ENCODE results near the gene NRXN3. TPM values are rescaled to one million over a fixed set of nuclear protein-coding genes. Genes with fewer than 3 reads are reported as not detected.

NRXN3 gene
- total RNA-seq, 2 donors from 2014 or later = 1.3 to 2.3 TPM

DNA sequence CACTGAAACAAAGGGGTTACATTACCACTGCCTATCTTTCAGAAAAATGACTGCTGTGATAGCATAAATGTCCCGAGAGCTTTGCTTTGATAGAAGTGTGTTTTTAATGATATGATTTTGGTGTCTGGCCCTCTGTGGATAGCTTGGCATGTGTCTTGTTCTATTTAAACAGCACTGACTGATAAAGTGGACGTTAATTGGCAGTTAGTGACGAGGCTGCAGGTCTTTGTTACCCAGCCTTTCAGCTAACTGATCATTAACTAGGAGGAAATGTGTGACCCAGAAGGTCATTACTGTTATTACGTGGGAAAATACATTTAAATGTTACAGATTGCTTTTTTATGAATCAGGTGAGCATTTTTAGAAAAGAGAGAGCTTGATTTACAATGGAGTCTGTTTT is 1612.9 kb downstream of the NRXN3 start:
- ATAC-seq (peak; percentile 38), DNase-seq (peak in 1 of 4 donors; percentile 5)
- intact Hi-C loops (cut with DNase I) = no loop called here
- Histone ChIP-seq H3K27me3 (no peaks in the 10 kb centered on the region), H3K27ac (no peak overlapping the region), H3K4me3 (no peak overlapping the region), H3K4me1 (peaks cover 10% of the 10 kb centered on the region), H3K36me3 (replicated peaks in 1 of 2; ENCODE audit: insufficient read depth in 1 of 2, low read depth in 2 of 2) (no peaks in the 10 kb centered on the region), H3K9me3 (no peaks in the 10 kb centered on the region)
- TF ChIP-seq POLR2A (IDR thresholded peaks at IDR 0.05) = no peak
- TF ChIP-seq, protein P1, sequence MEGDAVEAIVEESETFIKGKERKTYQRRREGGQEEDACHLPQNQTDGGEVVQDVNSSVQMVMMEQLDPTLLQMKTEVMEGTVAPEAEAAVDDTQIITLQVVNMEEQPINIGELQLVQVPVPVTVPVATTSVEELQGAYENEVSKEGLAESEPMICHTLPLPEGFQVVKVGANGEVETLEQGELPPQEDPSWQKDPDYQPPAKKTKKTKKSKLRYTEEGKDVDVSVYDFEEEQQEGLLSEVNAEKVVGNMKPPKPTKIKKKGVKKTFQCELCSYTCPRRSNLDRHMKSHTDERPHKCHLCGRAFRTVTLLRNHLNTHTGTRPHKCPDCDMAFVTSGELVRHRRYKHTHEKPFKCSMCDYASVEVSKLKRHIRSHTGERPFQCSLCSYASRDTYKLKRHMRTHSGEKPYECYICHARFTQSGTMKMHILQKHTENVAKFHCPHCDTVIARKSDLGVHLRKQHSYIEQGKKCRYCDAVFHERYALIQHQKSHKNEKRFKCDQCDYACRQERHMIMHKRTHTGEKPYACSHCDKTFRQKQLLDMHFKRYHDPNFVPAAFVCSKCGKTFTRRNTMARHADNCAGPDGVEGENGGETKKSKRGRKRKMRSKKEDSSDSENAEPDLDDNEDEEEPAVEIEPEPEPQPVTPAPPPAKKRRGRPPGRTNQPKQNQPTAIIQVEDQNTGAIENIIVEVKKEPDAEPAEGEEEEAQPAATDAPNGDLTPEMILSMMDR (IDR thresholded peaks at IDR 0.05) = no peak
- 21 to 24% methylated on average over 4 of the region's 4 CpGs for WGBS, 2 donors

DNA sequence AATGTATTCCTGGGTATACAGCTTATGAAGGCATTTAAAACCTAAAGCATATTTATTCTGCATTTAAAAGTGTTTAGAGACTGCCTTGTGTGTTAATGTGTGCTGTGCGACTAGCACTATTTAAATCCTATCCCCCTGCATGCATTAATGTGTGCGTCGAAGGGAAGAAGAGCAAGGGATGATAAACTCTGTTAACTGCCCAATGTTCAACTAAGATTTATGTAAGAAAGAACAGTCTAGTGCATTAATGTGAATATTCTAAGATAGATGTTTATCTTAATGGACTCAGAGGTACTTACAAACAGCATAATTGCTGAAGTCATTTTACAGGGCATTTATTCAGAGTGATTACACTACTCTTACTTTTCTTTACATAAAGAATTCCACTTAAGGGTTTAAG is 1616.3 kb downstream of the NRXN3 start:
- no peak for TF ChIP-seq POLR2A (IDR thresholded peaks at IDR 0.05)
- TF ChIP-seq, protein P1 (IDR thresholded peaks at IDR 0.05) = no peak
- H3K36me3 ChIP-seq (replicated peaks in 1 of 2; ENCODE audit: insufficient read depth in 1 of 2, low read depth in 2 of 2) = no peaks in the 10 kb centered on the region
- H3K4me1 ChIP-seq = peaks cover 10% of the 10 kb centered on the region
- H3K27me3 ChIP-seq = no peaks in the 10 kb centered on the region
- no peak overlapping the region for H3K27ac ChIP-seq
- H3K4me3 ChIP-seq = no peak overlapping the region
- ATAC-seq = no peak
- DNase-seq = no peak
- intact Hi-C loops (cut with DNase I) = no loop called here
- H3K9me3 ChIP-seq = no peaks in the 10 kb centered on the region
- 84 to 88% methylated on average over 3 of the region's 3 CpGs for WGBS, 2 donors

DNA sequence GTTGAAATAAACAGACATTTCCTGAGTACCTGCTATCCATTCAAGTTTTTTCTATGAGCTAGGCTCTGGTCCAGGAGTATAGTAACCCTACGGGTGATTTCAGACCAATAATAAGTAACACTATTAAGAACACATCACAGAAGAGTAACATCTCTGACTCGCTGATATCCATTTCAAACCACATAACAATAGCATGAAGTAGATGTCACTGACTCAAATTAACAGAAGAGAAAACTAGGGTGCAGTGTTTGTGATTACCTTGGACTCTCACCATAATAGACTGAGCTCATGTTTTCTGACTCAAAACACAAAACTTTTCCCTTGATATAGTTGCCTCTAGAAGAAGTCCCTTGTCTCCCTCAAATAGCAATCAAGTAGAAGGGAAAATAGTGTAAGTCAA is 1618.2 kb downstream of the NRXN3 start:
- WGBS, 2 donors = 89 to 92% methylated on average over 2 of the region's 2 CpGs
- H3K4me1 ChIP-seq = peaks cover 3% of the 10 kb centered on the region
- intact Hi-C loops (cut with DNase I) = no loop called here
- TF ChIP-seq, protein P1 (IDR thresholded peaks at IDR 0.05) = no peak
- TF ChIP-seq POLR2A (IDR thresholded peaks at IDR 0.05) = no peak
- H3K27ac ChIP-seq = no peak overlapping the region
- DNase-seq = no peak
- no peaks in the 10 kb centered on the region for H3K9me3 ChIP-seq
- no peak overlapping the region for H3K4me3 ChIP-seq
- no peaks in the 10 kb centered on the region for H3K27me3 ChIP-seq
- ATAC-seq = no peak
- no peaks in the 10 kb centered on the region for H3K36me3 ChIP-seq (replicated peaks in 1 of 2; ENCODE audit: insufficient read depth in 1 of 2, low read depth in 2 of 2)

DNA sequence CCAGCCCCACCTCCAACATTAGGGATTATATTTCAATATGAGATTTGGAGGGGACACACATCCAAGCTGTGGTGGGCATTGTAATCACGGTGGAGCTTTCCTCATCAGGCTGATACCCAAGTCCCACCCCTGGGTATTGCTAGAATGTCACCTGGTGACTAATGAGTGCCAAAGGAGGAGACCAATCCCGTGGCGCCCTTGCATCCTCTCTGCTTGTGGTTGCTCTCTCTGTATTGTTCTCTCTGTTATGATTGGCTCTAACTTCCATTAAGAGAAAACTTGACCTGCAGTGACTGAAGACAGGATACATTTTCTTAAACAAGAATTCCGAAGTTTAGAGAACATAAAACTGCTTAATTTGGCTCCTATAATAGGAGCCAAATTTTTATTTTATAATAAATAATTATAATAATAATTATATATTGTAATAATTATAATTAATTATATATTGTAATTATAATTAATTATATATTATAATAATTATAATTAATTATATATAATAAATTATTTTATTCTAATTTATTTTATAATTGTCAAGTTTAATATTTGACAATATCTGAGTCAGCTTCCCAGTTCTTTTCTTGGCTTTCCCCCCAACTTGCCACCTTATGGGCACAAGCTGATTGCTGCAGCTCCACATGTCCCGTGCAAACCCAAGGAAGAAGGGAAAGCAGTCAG is 1621.0 kb downstream of the NRXN3 start:
- no peaks in the 10 kb centered on the region for H3K9me3 ChIP-seq
- H3K36me3 ChIP-seq (replicated peaks in 1 of 2; ENCODE audit: insufficient read depth in 1 of 2, low read depth in 2 of 2) = no peaks in the 10 kb centered on the region
- no peak overlapping the region for H3K4me3 ChIP-seq
- TF ChIP-seq, protein P1 (IDR thresholded peaks at IDR 0.05) = no peak
- TF ChIP-seq POLR2A (IDR thresholded peaks at IDR 0.05) = no peak
- H3K27me3 ChIP-seq = no peaks in the 10 kb centered on the region
- 88 to 89% methylated on average over 5 of the region's 5 CpGs for WGBS, 2 donors
- DNase-seq (no peak), ATAC-seq (no peak)
- H3K4me1 ChIP-seq = no peaks in the 10 kb centered on the region
- H3K27ac ChIP-seq = no peak overlapping the region
- intact Hi-C loops (cut with DNase I) = no loop called here

DNA sequence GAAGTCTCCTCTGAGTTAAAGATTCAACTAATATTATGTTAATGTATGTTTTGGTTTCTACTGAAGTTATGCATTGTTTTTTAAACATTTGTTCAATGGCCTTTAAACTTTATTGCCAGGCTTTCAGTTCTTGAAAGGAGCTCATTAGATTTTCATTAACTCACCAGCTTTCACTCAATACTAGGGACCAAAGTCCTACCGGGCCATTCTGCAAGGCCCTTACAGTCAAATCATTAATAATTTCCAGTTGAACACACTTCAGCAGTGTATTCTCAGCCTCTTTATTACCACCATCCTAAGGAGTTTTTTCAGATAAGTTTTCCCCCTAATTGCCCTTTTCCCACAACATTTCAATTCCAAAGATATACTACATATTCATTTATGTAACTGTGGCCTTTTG is 1631.9 kb downstream of the NRXN3 start:
- 44 to 46% methylated on average over 1 of the region's 1 CpG for WGBS, 2 donors
- no peak overlapping the region for H3K4me3 ChIP-seq
- no peaks in the 10 kb centered on the region for H3K9me3 ChIP-seq
- TF ChIP-seq POLR2A (IDR thresholded peaks at IDR 0.05) = no peak
- TF ChIP-seq, protein P1 (IDR thresholded peaks at IDR 0.05) = no peak
- DNase-seq = no peak
- intact Hi-C loops (cut with DNase I) = no loop called here
- no peaks in the 10 kb centered on the region for H3K27me3 ChIP-seq
- H3K4me1 ChIP-seq = no peaks in the 10 kb centered on the region
- no peak overlapping the region for H3K27ac ChIP-seq
- H3K36me3 ChIP-seq (replicated peaks in 1 of 2; ENCODE audit: insufficient read depth in 1 of 2, low read depth in 2 of 2) = no peaks in the 10 kb centered on the region
- no peak for ATAC-seq

Measured in body of pancreas (tissue), 4 donors.